ENCODE measurements around the gene YARS2.
"Not testable (repeated sequence)": the region's sequence is repeated elsewhere in the genome, so short reads cannot be mapped to it uniquely, and the experiment has no call there.

The YARS2 gene

DNA sequence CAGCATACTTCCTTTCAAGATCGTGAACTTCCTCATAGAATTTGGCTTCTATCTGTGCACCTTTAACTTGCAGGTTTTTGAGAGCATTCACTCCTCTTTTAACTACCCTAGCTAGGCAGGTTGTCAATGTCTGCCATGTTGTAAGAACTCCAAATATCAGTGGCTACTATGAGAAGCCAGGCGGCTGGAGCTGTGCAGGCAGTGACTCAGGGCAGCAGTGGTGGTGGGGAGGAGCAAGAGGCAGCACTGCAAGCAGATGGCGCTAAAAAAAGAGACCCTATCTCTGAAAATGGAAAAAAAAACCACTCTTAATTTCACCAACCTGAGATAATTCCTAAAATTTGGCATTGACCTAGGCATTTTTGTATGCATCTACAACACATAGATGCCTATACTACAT is 28.5 kb downstream of the YARS2 start:
- ATAC-seq (ENCODE audit: low read depth) (no peak), DNase-seq (ENCODE audit: low spot score in 2 of 2) (no peak)
- H3K27ac Mint-ChIP-seq: peak overlapping the region; percentile 16
- H3K9me3 Mint-ChIP-seq: no peaks in the 10 kb centered on the region
- H3K4me1 Mint-ChIP-seq: peaks cover 2% of the 10 kb centered on the region
- H3K27me3 Mint-ChIP-seq: no peaks in the 10 kb centered on the region
- no peak overlapping the region for H3K4me3 Mint-ChIP-seq
- peaks cover 24% of the 10 kb centered on the region for H3K36me3 Mint-ChIP-seq

DNA sequence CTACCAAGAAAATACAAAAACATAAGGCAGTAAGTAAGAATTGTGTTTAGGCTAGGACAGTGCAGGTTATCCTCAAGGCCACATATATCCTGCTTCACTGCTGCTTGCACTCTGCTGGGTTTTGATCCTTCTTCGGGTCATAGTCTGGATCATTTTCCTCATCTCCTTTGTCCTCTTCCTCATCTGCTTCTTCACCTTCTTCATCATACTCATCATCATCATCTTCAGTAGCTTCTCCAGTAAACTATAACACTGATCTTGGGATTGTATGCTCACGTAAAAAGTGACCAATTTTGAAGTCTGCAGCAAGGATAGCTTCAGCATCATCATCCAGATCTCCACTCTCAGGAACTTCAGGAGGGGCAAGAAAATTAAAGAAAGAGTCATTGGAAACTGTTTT is 29.4 kb downstream of the YARS2 start:
- Mint-ChIP-seq H3K27ac (peak overlapping the region; percentile 21), H3K36me3 (peaks cover 21% of the 10 kb centered on the region), H3K9me3 (no peaks in the 10 kb centered on the region)

DNA sequence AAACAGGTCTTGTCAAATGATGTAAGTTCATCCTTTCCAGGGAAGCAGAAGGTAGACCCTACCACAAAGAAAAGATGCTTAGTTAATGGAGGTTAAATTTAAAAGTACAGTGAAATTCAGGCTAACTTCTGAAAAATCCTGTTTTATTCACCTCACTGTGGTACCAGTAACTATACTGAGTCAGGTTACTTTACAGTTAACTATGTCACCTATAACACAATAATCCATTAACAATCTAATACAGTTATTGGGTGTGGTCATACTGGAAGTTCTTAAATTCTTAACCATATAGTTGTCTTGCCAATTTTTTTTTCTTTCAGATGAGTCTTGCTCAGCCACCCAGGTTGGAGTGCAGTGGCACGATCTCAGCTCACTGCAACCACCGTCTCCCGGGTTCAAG is 30.4 kb downstream of the YARS2 start:
- not testable (repeated sequence) for H3K4me3 Mint-ChIP-seq; H3K9me3 Mint-ChIP-seq; DNase-seq (ENCODE audit: low spot score in 2 of 2); H3K27ac Mint-ChIP-seq; H3K27me3 Mint-ChIP-seq; ATAC-seq (ENCODE audit: low read depth); H3K4me1 Mint-ChIP-seq
- peaks cover 20% of the 10 kb centered on the region for H3K36me3 Mint-ChIP-seq

More for the DNA sequence above, 29.4 kb downstream of the YARS2 start:
- Mint-ChIP-seq H3K4me1 (peaks cover 2% of the 10 kb centered on the region), H3K4me3 (no peak overlapping the region), H3K27me3 (no peaks in the 10 kb centered on the region)
- ATAC-seq (ENCODE audit: low read depth) (no peak), DNase-seq (ENCODE audit: low spot score in 2 of 2) (no peak)

DNA sequence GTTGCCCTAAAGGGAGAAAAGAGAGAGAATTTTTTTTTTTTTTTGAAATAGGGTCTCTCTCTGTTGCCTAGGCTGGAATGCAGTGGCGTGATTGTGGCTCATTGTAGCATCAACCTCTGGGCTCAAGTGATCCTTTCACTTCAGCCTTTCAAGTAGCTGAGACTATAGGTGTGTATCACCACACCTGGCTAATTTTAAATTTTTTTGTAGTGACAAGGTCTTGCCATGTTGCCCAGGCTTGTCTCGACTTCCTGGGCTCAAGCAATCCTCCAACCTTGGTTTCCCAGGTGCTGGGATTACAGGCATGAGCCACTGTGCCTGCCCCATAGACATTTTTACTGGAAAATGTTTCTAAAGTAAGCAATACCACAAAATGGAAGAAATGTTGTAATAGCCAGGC is 36.8 kb downstream of the YARS2 start:
- no peak overlapping the region for H3K27ac Mint-ChIP-seq
- H3K27me3 Mint-ChIP-seq: no peaks in the 10 kb centered on the region
- ATAC-seq (ENCODE audit: low read depth): no peak
- H3K36me3 Mint-ChIP-seq: peaks cover 1% of the 10 kb centered on the region
- no peaks in the 10 kb centered on the region for H3K9me3 Mint-ChIP-seq
- H3K4me3 Mint-ChIP-seq: no peak overlapping the region
- no peaks in the 10 kb centered on the region for H3K4me1 Mint-ChIP-seq
- no peak for DNase-seq (ENCODE audit: low spot score in 2 of 2)

DNA sequence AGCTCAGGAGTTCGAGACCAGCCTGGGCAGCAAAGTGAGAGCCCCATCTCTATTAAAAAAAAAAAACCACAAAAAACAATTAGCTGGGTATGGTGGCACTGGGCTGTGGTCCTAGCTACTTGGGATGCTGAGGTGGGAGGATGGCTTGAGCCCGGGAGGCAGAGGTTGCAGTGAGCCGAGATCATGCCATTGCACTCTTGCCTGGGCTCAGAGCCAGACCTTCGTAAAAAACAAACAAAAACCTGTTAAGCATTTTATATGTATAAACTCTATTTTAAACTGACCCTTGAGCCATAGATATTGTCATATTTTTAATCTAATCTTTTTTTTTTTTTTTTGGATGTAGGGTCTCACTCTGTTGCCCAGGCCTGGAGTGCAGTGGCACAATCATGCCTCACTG is 40.9 kb downstream of the YARS2 start:
- Mint-ChIP-seq H3K27me3 (no peaks in the 10 kb centered on the region), H3K9me3 (no peaks in the 10 kb centered on the region), H3K4me1 (no peaks in the 10 kb centered on the region), H3K4me3 (no peak overlapping the region), H3K27ac (no peak overlapping the region), H3K36me3 (peaks cover 12% of the 10 kb centered on the region)
- no peak for DNase-seq (ENCODE audit: low spot score in 2 of 2)
- no peak for ATAC-seq (ENCODE audit: low read depth)

DNA sequence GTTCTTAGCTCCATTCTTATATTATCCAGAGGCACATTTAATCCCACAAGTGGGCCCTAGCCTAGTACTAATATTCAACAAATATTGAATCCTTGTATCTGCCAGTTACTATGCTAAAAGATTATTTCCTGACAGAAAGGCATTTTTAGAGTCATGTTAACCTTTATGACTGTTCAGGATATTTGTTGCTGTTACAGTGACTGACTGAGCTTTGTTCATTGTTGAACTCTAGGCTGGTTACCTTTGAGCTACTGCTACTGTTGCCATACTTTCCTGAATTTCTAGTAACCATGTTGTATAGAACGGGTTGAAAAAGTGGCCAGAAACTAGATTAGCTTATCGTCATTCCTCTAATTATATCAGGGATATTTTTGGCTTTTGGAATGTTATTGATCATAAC is 46.8 kb downstream of the YARS2 start:
- ATAC-seq (ENCODE audit: low read depth) (no peak), DNase-seq (ENCODE audit: low spot score in 2 of 2) (no peak)
- no peak overlapping the region for H3K4me3 Mint-ChIP-seq
- H3K4me1 Mint-ChIP-seq: no peaks in the 10 kb centered on the region
- H3K36me3 Mint-ChIP-seq: peaks cover 12% of the 10 kb centered on the region
- H3K27me3 Mint-ChIP-seq: no peaks in the 10 kb centered on the region
- no peak overlapping the region for H3K27ac Mint-ChIP-seq
- H3K9me3 Mint-ChIP-seq: no peaks in the 10 kb centered on the region

DNA sequence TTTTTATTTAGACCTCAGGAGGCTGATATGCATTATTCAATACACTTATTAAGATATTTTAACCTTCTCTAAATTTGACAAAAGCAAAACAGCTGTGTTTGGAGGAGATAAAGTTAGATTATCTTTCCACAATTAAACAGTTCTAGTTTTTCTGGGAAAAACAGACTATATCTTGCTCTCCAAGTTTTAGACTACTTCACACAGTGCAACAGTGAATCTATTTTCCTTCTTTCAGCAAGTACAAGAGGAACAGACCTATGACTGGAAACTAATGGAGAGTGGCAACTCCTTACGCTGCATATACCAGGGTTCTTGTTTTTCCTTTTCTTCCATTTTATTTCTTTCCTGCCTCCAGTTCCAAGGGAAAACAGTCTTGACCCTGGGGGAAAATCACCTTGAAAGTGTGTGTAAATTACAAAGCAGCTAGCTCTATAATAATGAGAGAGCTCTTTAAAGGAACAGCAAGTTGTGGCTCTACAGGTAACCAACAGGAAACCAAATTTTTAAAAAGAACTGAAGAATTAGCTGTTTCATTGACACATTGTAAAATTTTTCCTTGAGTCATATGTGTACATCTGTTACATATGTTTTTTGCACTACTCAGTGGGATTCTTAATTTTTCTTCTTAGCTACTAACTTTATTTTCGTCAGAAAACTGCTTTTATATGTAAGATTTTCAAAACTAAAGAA is 49.2 kb downstream of the YARS2 start:
- peaks cover 8% of the 10 kb centered on the region for H3K36me3 Mint-ChIP-seq
- H3K27me3 Mint-ChIP-seq: no peaks in the 10 kb centered on the region
- no peaks in the 10 kb centered on the region for H3K9me3 Mint-ChIP-seq
- no peaks in the 10 kb centered on the region for H3K4me1 Mint-ChIP-seq
- no peak overlapping the region for H3K27ac Mint-ChIP-seq
- no peak for ATAC-seq (ENCODE audit: low read depth)
- no peak for DNase-seq (ENCODE audit: low spot score in 2 of 2)
- H3K4me3 Mint-ChIP-seq: no peak overlapping the region

DNA sequence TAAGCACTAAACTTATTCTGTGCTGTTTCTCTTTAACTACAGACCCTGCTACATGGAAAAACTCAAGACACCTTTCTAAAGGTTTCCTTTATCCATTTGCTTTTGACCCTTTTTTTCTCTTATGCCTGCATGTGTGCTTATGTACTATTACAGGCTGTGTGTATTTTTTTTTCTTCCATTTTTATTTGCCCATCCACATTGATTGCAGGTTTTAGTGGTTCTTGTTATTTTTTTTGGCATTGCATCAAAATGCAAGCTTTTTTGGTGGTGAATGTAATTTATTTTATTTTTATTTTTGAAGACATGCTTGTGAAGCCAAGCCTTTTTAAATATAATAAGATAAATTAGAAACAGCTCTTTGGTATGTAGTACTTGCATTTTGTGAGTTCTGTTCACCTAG is 49.9 kb downstream of the YARS2 start:
- Mint-ChIP-seq H3K4me3 (no peak overlapping the region), H3K36me3 (peaks cover 3% of the 10 kb centered on the region)

DNA sequence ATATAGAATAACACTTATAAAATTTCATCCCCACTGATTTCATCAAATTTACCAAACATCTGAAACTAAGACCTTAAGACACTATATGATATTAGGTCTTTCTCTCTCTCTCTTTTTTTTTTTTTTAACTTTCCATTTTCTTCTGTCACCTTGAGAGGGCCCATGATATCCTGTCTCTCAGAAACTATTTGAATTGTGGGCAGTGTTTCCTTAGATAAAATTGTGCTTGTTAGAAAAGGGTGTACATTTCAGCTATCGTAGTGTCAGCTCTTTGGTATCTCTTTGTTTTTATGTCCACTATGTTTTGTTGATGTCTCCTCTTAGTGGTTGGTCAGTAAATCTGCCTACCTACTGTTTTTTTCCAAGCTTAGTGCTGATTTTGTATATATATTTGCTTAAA is 52.8 kb downstream of the YARS2 start:
- no peaks in the 10 kb centered on the region for H3K9me3 Mint-ChIP-seq
- DNase-seq (ENCODE audit: low spot score in 2 of 2) (no peak), ATAC-seq (ENCODE audit: low read depth) (no peak)
- H3K4me1 Mint-ChIP-seq: peaks cover 2% of the 10 kb centered on the region
- peaks cover 3% of the 10 kb centered on the region for H3K36me3 Mint-ChIP-seq
- H3K27me3 Mint-ChIP-seq: no peaks in the 10 kb centered on the region
- no peak overlapping the region for H3K4me3 Mint-ChIP-seq
- H3K27ac Mint-ChIP-seq: no peak overlapping the region

More for the DNA sequence above, 49.9 kb downstream of the YARS2 start:
- ATAC-seq (ENCODE audit: low read depth) (no peak), DNase-seq (ENCODE audit: low spot score in 2 of 2) (no peak)
- Mint-ChIP-seq H3K9me3 (no peaks in the 10 kb centered on the region), H3K27me3 (no peaks in the 10 kb centered on the region), H3K4me1 (no peaks in the 10 kb centered on the region), H3K27ac (no peak overlapping the region)

DNA sequence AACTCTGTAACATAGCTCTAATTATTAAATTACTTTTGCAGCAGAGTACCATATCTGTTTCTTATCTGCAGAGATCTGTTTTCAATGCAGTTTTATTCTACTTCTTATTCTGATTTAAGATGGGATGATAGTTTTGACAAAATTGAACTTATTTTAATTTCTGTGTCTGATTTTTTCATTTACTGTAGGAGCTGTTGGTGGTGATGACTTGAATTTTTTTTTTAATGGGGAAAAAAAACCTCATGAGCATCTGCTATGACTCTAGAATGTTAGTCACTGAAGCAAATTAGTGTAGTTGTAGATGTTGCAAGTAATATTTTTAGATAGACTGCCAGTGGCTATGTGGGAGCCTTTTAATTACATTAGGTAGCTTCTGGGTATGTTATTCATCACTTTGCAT is 53.2 kb downstream of the YARS2 start:
- Mint-ChIP-seq H3K4me3 (no peak overlapping the region), H3K27me3 (no peaks in the 10 kb centered on the region), H3K27ac (no peak overlapping the region), H3K4me1 (peaks cover 3% of the 10 kb centered on the region), H3K9me3 (no peaks in the 10 kb centered on the region), H3K36me3 (peaks cover 4% of the 10 kb centered on the region)
- ATAC-seq (ENCODE audit: low read depth) (no peak), DNase-seq (ENCODE audit: low spot score in 2 of 2) (no peak)

DNA sequence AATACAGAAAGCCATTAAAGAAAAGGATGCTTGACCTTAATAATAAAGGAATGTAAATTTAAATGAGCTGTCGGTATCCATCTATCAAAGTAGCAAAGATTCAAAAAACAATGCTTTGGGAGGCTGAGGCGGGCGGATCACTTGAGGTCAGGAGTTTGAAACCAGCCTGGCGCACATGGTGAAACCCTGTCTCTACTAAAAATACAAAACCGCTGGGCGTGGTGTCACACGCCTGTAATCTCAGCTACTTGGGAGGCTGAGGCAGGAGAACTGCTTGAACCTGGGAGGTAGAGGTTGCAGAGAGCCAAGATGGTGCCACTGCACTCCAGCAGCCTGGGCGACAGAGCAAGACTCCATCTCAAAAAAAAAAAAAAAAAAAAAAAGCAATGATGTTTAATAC is 56.3 kb downstream of the YARS2 start:
- not testable (repeated sequence) for ATAC-seq (ENCODE audit: low read depth); H3K4me1 Mint-ChIP-seq; DNase-seq (ENCODE audit: low spot score in 2 of 2); H3K27me3 Mint-ChIP-seq; H3K9me3 Mint-ChIP-seq; H3K4me3 Mint-ChIP-seq; H3K27ac Mint-ChIP-seq
- peaks cover 13% of the 10 kb centered on the region for H3K36me3 Mint-ChIP-seq

DNA sequence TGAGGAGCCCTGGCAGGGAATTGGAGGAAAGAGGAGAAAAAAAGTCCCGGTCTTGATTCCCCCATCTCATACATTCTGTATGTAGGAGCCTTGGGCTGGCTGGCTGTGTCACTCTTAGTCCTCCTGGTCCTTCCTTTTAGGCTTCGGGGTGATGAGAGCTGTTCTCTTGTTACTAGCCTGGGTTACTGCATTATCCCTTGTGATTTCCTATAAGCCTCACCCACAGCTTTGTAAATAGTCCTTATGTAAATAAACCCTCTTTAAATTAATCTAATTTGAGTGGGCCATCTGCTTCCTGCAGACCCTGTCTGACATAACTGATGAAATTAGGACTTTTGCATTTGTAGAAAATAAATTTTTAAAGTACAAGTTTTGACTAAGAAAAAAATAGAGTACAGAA is 57.4 kb downstream of the YARS2 start:
- Mint-ChIP-seq H3K9me3 (no peaks in the 10 kb centered on the region), H3K4me3 (no peak overlapping the region), H3K27me3 (no peaks in the 10 kb centered on the region), H3K27ac (no peak overlapping the region), H3K4me1 (peaks cover 10% of the 10 kb centered on the region), H3K36me3 (peaks cover 14% of the 10 kb centered on the region)
- no peak for DNase-seq (ENCODE audit: low spot score in 2 of 2)
- ATAC-seq (ENCODE audit: low read depth): no peak

DNA sequence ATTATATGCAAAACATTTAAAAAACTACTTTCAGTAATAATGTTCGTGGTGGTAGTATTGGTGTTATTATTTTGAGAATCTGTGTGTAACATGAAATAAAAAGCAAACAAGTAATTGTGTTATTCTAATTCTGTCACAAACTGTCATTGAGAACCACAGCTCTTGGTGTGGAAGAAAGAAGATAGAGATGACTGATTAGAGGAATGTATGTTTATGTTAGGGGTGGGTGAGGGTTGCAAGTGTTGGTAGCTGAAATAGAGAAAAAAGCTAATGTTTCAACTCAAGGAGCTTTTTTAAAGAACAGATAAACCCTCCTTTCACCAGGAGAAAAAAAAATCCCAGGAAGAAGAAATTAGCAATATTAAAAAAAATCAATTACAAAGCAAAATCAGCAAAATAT is 58.3 kb downstream of the YARS2 start:
- Mint-ChIP-seq H3K36me3 (peaks cover 14% of the 10 kb centered on the region), H3K27me3 (no peaks in the 10 kb centered on the region), H3K27ac (no peak overlapping the region), H3K4me1 (peaks cover 10% of the 10 kb centered on the region), H3K9me3 (no peaks in the 10 kb centered on the region), H3K4me3 (no peak overlapping the region)
- DNase-seq (ENCODE audit: low spot score in 2 of 2) (no peak), ATAC-seq (ENCODE audit: low read depth) (no peak)
